Transverse colon (tissue), 4 donors: ENCODE measurements around the gene SPTBN2. TPM values are rescaled to one million over a fixed set of nuclear protein-coding genes. Genes with fewer than 3 reads are reported as not detected.

ENCODE experiments used
- DNase-seq: peaks from one replicate; pipeline ENCODE4 v3.0.0-alpha.2; 2019
- H3K27ac ChIP-seq, 4 donors: fragments of 200-600 bp; sonication (generic); 2 replicates each; pipeline ENCODE4 v1.5.1; 2016 to 2018; ENCODE audit warnings: inconsistent platforms in 4 of 4
- H3K27me3 ChIP-seq: fragments of 200-600 bp; sonication (generic); 2 replicates; pipeline ENCODE4 v1.5.1; 2017; ENCODE audit warnings: inconsistent platforms
- H3K36me3 ChIP-seq, 4 donors: fragments of 200-600 bp; sonication (generic); 2 replicates each; pipeline ENCODE4 v1.5.1; 2017 to 2019; ENCODE audit warnings: inconsistent platforms in 4 of 4
- H3K4me1 ChIP-seq, 4 donors: fragments of 200-600 bp; sonication (generic); 2 replicates each; pipeline ENCODE4 v1.5.1; 2017 to 2020; ENCODE audit warnings: inconsistent platforms in 4 of 4
- H3K4me3 ChIP-seq, 4 donors: fragments of 200-600 bp; sonication (generic); 1 replicate in 1 of 4; 2 replicates in 3 of 4; pipeline versions ENCODE4 v1.5.1 to v1.6.1; 2017 to 2019; ENCODE audit warnings: inconsistent platforms in 4 of 4
- H3K9me3 ChIP-seq, 2 donors: fragments of 200-600 bp; sonication (generic); 2 replicates each; pipeline ENCODE4 v1.5.1; 2017 to 2019; ENCODE audit warnings: inconsistent platforms in 2 of 2
- CTCF ChIP-seq, 5 experiments: fragments of 200-600 bp in 3 of 5; fragments of 450-650 bp in 2 of 5; sonication (generic) in 3 of 5; IDR thresholded peaks; 1 replicate in 2 of 5; 2 replicates in 3 of 5; pipeline ENCODE4 v1.5.1; 2016 to 2017; ENCODE audit warnings: antibody characterized with exemption in 5 of 5, inconsistent platforms in 3 of 5, mild to moderate bottlenecking in 2 of 5, moderate library complexity in 1 of 5
- EP300 ChIP-seq: sonication (generic); formaldehyde crosslinking; IDR thresholded peaks from one replicate; pipeline ENCODE4 v1.6.1; 2017; ENCODE audit warnings: antibody characterized with exemption, low read depth
- POLR2A ChIP-seq: fragments of 450-650 bp; IDR thresholded peaks from one replicate; pipeline ENCODE4 v1.6.1; 2016; ENCODE audit warnings: antibody characterized with exemption, mild to moderate bottlenecking, moderate library complexity
- POLR2AphosphoS5 ChIP-seq, 3 donors: sonication (generic); formaldehyde crosslinking; IDR thresholded peaks; one replicate each; pipeline ENCODE4 v1.6.1; 2016; ENCODE audit warnings: antibody characterized with exemption in 3 of 3
- WGBS, 2 donors: methylation state at CpG; one replicate each; pipeline ENCODE4 v1.1.5; 2018; ENCODE audit warnings: low coverage in 1 of 2; 5-methylcytosine and 5-hydroxymethylcytosine counted together
- in situ Hi-C, 4 donors: fragments of 200-750 bp; cut with MboI; loops; one replicate each; pipeline versions ENCODE4 v1.15.0 to v1.15.1; 2017; ENCODE audit warnings: low sequenced_read_pairs in 3 of 4, low pct_ligation_motif_present in 1 of 4, low pct_unique_long_range_greater_than_20kb in 1 of 4
- intact Hi-C: fragments of 100-400 bp; cut with DNase I; formaldehyde crosslinking; loops from one replicate; pipeline ENCODE4 v1.15.1; 2023; ENCODE audit warnings: low total_unique reads
- total RNA-seq, 4 donors: library from RNA; depleted of rRNA; stranded (reverse); fragments of >200 nt; gene quantifications; one replicate each; pipeline ENCODE4 v1.1.0, GENCODE V29; 2016

Gene SPTBN2
- total RNA-seq, 4 donors from 2014 or later = 0.75 to 2.2 (median 1.6) TPM

- peak; percentile 54 for DNase-seq
- TF ChIP-seq POLR2AphosphoS5 (IDR thresholded peaks at IDR 0.05) (no peak), CTCF (IDR thresholded peaks at IDR 0.05) (peak in 4 of 5 experiments; percentile 24 to 52 (median 45))
- Histone ChIP-seq H3K4me1 (peaks cover 0 to 21% (median 10%) of the 10 kb centered on the region in 4 donors), H3K27me3 (no peaks in the 10 kb centered on the region), H3K9me3 (no peaks in the 10 kb centered on the region), H3K27ac (no peak overlapping the region), H3K36me3 (no peaks in the 10 kb centered on the region), H3K4me3 (peak overlapping the region in 2 of 4 donors; percentile 15 to 16)
- WGBS, 2 donors = 33 to 46% methylated on average over 5 to 26 of the region's 26 CpGs
- intact Hi-C loops (no loop called here), in situ Hi-C loops (loop anchor here in 1 of 4 donors (25.0 kb wide), 1 partner anchor 294 kb away; the partner anchor contains the start of gene SYT12)
Observed at GRCh38 chr11:66718320-66718971, 10.6 kb downstream of the SPTBN2 start.

GRCh38 chr11:66717925-66718319, 11.1 kb downstream of the SPTBN2 start:
- DNase-seq = no peak
- Histone ChIP-seq H3K4me1 (peaks cover 0 to 21% (median 10%) of the 10 kb centered on the region in 4 donors), H3K9me3 (no peaks in the 10 kb centered on the region), H3K4me3 (no peak overlapping the region), H3K27ac (no peak overlapping the region), H3K27me3 (no peaks in the 10 kb centered on the region), H3K36me3 (no peaks in the 10 kb centered on the region)
- intact Hi-C loops (no loop called here), in situ Hi-C loops (loop anchor here in 1 of 4 donors (25.0 kb wide), 1 partner anchor 294 kb away; the partner anchor contains the start of gene SYT12)
- TF ChIP-seq POLR2AphosphoS5 (IDR thresholded peaks at IDR 0.05) (no peak), POLR2A (no peak), EP300 (no peak), CTCF (IDR thresholded peaks at IDR 0.05) (no peak)
- WGBS, 2 donors = 75 to 77% methylated on average over 7 to 14 of the region's 14 CpGs

GRCh38 chr11:66716996-66717395, 12.0 kb downstream of the SPTBN2 start:
- Histone ChIP-seq H3K4me3 (no peak overlapping the region), H3K4me1 (peaks cover 0 to 21% (median 10%) of the 10 kb centered on the region in 4 donors), H3K9me3 (no peaks in the 10 kb centered on the region), H3K27me3 (no peaks in the 10 kb centered on the region), H3K27ac (no peak overlapping the region), H3K36me3 (no peaks in the 10 kb centered on the region)
- DNase-seq = no peak
- in situ Hi-C loops = loop anchor here in 1 of 4 donors (25.0 kb wide), 1 partner anchor 295 kb away; the partner anchor contains the start of gene SYT12
- 74 to 90% methylated on average over 2 to 3 of the region's 3 CpGs for WGBS, 2 donors
- TF ChIP-seq POLR2AphosphoS5 (IDR thresholded peaks at IDR 0.05) (no peak), POLR2A (no peak), EP300 (no peak), CTCF (IDR thresholded peaks at IDR 0.05) (no peak)
- intact Hi-C loops = no loop called here

- TF ChIP-seq POLR2AphosphoS5 (IDR thresholded peaks at IDR 0.05) = no peak
- TF ChIP-seq CTCF (IDR thresholded peaks at IDR 0.05) = no peak
- no peak for TF ChIP-seq EP300
- no peak for TF ChIP-seq POLR2A
- DNase-seq = no peak
- H3K36me3 ChIP-seq = no peaks in the 10 kb centered on the region
- no peaks in the 10 kb centered on the region for H3K27me3 ChIP-seq
- H3K27ac ChIP-seq = no peak overlapping the region
- no peaks in the 10 kb centered on the region for H3K9me3 ChIP-seq
- intact Hi-C loops = no loop called here
- H3K4me3 ChIP-seq = no peak overlapping the region
- peaks cover 0 to 17% (median 8%) of the 10 kb centered on the region in 4 donors for H3K4me1 ChIP-seq
- in situ Hi-C loops = loop anchor here in 1 of 4 donors (25.0 kb wide), 1 partner anchor 297 kb away; the partner anchor contains the start of gene SYT12
- 84 to 89% methylated on average over 5 to 19 of the region's 19 CpGs for WGBS, 2 donors
Observed at GRCh38 chr11:66715346-66716085, 13.5 kb downstream of the SPTBN2 start.
